AG04449 (cell line): ENCODE data around the gene SLC6A4.

Source experiments
- CTCF ChIA-PET: fragments of 350-600 bp; formaldehyde crosslinking; extraction: SDS; loops from one replicate; lab custom pipeline; 2021; ENCODE audit warnings: antibody characterized with exemption; lab: Yijun Ruan, JAX
- POLR2A ChIA-PET: fragments of 400-600, 350-600 bp; formaldehyde crosslinking; extraction: SDS; loops from one replicate; lab custom pipeline; 2020; ENCODE audit warnings: antibody characterized with exemption, inconsistent platforms; lab: Yijun Ruan, JAX
- DNase-seq: peaks from one replicate; pipeline ENCODE4 v3.0.0-alpha.2; 2010; ENCODE audit warnings: low read depth, low spot score
- H3K4me3 ChIP-seq: 2 replicates; pipeline ENCODE4 v1.5.1; 2011; ENCODE audit warnings: low read depth, mild to moderate bottlenecking, control low read depth, low read length
- CTCF ChIP-seq: IDR thresholded peaks from one replicate; pipeline ENCODE4 v1.5.1; 2011; ENCODE audit warnings: mild to moderate bottlenecking, moderate library complexity, low read length, control low read depth, inconsistent platforms; ENCODE audit not compliant: insufficient read depth; ENCODE audit errors: missing control alignments

SLC6A4 gene

DNA sequence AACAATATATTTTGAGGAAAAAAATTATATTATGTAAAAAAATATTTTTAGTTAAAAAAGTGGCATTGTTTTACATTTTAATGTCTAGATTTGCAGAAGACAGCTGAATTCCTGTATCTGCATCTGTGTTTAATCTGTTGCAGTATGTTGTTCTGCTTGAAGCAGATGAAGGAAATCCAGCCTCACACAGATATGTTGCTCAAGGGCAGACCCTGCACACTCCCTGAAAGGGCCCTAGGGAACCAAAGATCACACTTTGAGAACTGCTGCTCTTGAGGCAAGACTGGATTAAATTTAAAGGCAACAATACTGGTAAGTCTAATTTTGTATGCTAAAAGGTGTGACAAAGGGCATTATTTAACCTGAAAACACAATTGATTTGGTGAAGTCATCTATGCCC lies 16.4 kb upstream of the SLC6A4 start:
- DNase-seq = no peak
- TF ChIP-seq CTCF = no peak
- ChIA-PET POLR2A (no interaction called here), CTCF (no interaction called here)
- H3K4me3 ChIP-seq = no peak overlapping the region

DNA sequence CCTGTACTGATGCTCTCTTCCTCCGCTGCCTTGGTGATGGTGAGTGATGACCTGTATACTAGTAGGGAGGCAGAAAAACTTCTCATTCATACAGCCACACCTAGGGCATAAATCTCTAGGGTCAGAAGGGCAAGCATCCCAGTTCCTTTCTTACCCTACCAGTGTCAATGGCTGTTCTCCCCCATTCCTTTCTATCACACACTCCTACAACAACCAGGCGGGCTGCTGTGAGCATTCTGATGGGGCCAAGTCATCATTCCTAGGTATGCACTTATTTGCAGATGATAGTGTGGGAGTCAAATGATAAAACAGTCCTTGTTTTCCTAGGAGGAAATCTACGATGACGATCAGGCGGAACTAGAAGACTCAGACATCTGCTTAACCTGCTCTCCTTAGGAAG lies 14.0 kb upstream of the SLC6A4 start:
- DNase-seq = no peak
- no peak for TF ChIP-seq CTCF
- POLR2A ChIA-PET = no interaction called here
- no peak overlapping the region for H3K4me3 ChIP-seq
- CTCF ChIA-PET = interaction anchor here (0.7 kb wide), 1 partner anchor 61 kb away, joined by 3 read pairs; no protein-coding TSS in a partner anchor

- no peak for TF ChIP-seq CTCF
- CTCF ChIA-PET = interaction anchor here (0.7 kb wide), 1 partner anchor 60 kb away, joined by 3 read pairs; no protein-coding TSS in a partner anchor
Observed at GRCh38 chr17:30248786-30249185, 13.3 kb upstream of the SLC6A4 start.

GRCh38 chr17:30246460-30246859 lies 11.0 kb upstream of the SLC6A4 start:
- ChIA-PET POLR2A (no interaction called here), CTCF (no interaction called here)

More at GRCh38 chr17:30248786-30249185, 13.3 kb upstream of the SLC6A4 start:
- POLR2A ChIA-PET = no interaction called here
- H3K4me3 ChIP-seq = no peak overlapping the region
- DNase-seq = no peak

GRCh38 chr17:30244853-30245385 lies 9.4 kb upstream of the SLC6A4 start:
- ChIA-PET POLR2A (interaction anchor here (1.0 kb wide), 1 partner anchor 8 kb away, joined by 3 read pairs; no protein-coding TSS in a partner anchor), CTCF (interaction anchor here (1.1 to 2.3 kb wide), 3 partner anchors 8 to 140 kb away, joined by 4 to 9 read pairs (median 5); no protein-coding TSS in a partner anchor)
- no peak for DNase-seq
- no peak for TF ChIP-seq CTCF
- no peak overlapping the region for H3K4me3 ChIP-seq

More at GRCh38 chr17:30246460-30246859, 11.0 kb upstream of the SLC6A4 start:
- DNase-seq = no peak
- TF ChIP-seq CTCF = no peak
- H3K4me3 ChIP-seq = no peak overlapping the region

DNA sequence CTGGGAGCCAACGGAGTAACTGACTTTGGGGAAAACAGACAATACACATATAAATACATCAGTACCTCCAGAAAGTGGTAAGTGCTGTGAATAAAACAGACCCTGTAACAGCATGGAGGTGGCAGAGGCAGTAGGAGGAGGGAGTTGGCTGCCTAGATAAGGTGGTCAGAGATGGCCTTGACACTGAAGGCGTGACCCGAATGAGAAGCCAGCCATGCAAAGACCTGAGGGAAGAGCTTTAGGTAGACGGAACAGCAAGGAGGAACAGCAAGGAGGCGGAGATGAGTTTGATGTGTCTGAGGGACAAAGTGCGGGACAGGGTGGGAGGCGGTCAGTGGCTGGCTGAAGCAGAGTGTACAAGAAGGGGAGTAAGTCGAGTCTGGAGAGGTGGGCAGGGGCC lies 8.1 kb upstream of the SLC6A4 start:
- no peak for DNase-seq
- no peak for TF ChIP-seq CTCF
- POLR2A ChIA-PET = no interaction called here
- H3K4me3 ChIP-seq = no peak overlapping the region
- CTCF ChIA-PET = interaction anchor here (2.3 kb wide), 1 partner anchor 139 kb away, joined by 9 read pairs; no protein-coding TSS in a partner anchor
